Measurements from ENCODE around the gene PBX1. TPM values are rescaled to one million over a fixed set of nuclear protein-coding genes. Genes with fewer than 3 reads are reported as not detected.

Gene PBX1
- total RNA-seq, 4 donors from 2014 or later = 25.8 to 31.0 (median 27.1) TPM

- DNase-seq (ENCODE audit: low spot score in 2 of 2) = no peak
- H3K36me3 ChIP-seq = no peaks in the 10 kb centered on the region
- H3K27me3 ChIP-seq = no peaks in the 10 kb centered on the region
- no peak overlapping the region for H3K4me3 ChIP-seq
- H3K27ac ChIP-seq = peak overlapping the region in 3 of 4 donors; percentile 13 to 60 (median 55)
- no peaks in the 10 kb centered on the region for H3K9me3 ChIP-seq
- peak in 1 of 2 donors; percentile 70 for TF ChIP-seq EP300 (IDR thresholded peaks at IDR 0.05)
- TF ChIP-seq CTCF (IDR thresholded peaks at IDR 0.05) = no peak
- 56 to 62% methylated on average over 24 to 25 of the region's 25 CpGs for WGBS, 2 donors
- peaks cover 0 to 72% (median 6%) of the 10 kb centered on the region in 4 donors for H3K4me1 ChIP-seq
Observed at GRCh38 chr1:164712131-164713036, 153.4 kb downstream of the PBX1 start.

DNA sequence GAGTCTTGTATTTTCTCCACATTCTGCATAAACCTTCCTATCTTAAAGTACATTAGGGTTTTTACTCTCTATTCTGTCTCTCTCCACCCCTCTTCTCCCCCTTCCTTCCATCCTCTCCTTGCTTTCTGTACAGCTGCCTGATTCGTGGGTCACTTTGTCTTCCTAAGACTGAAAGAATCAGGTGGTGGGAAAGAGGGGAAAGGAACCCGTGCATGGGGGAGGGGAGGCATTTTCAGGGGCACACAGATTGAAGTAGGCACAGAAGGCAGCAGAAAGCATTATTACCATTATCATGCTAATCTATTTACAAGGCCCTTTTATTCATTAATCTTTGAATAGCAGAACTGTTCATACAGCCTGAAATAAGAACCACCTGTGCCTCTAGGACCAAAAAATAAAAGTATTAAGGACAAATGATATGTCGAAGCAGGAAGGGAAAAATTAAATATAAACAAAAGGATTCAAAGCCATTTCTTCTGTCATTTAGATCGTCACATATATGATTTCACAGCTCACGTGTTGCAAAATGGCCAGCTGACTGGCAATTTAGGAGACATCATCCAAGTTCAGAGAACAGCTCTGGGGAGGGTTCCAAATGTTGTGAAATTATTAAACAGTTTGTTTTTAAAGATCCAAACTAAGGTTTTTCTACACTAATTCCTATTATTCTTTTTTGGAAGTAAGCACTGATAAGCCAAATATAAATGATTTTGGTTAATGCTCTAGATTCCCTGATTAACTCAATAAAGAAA lies 154.6 kb downstream of the PBX1 start:
- WGBS, 2 donors = 68 to 73% methylated on average over 5 of the region's 5 CpGs
- Histone ChIP-seq H3K4me1 (peaks cover 0 to 72% (median 2%) of the 10 kb centered on the region in 4 donors), H3K9me3 (no peaks in the 10 kb centered on the region)

DNA sequence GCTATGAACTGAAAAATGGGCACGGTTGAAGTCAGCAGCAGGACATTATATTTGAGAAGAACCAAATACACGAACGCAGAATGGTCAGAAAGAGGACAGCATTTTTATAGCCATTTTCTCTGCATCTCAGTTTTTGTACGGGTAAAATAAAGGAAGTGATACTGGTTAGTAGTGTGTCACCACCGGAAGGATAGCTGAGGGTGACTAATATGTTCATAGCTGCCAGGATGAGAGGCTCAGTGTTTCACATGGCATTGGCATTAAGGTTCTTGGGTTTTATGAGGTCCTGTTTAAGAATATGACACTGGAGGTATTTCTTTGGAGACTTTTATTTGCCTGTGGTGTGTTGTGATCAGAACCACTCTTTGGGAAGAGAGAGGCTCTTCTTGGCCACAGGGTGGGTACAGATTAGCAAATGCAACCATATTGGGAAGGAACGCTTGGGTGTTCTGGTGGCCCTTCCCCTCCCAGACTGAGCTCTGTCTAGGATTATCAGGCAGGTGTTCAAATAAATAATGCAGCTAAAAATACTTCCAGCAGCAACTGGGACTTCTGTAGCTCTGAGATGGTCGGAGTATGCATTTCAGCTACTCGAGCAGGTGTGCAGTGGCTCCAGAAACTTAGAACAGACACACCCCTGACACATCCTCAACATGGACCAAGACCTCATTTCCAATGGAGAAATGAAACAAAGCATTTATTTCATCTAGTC lies 158.2 kb downstream of the PBX1 start:
- H3K4me3 ChIP-seq = no peak overlapping the region
- H3K27ac ChIP-seq = no peak overlapping the region
- WGBS, 2 donors = 85 to 94% methylated on average over 8 of the region's 8 CpGs
- H3K36me3 ChIP-seq = no peaks in the 10 kb centered on the region
- no peaks in the 10 kb centered on the region for H3K9me3 ChIP-seq
- no peak for TF ChIP-seq CTCF (IDR thresholded peaks at IDR 0.05)
- peak in 1 of 2 donors; percentile 14 for TF ChIP-seq EP300 (IDR thresholded peaks at IDR 0.05)
- no peak for DNase-seq (ENCODE audit: low spot score in 2 of 2)
- H3K4me1 ChIP-seq = peaks cover 0 to 90% (median 7%) of the 10 kb centered on the region in 4 donors
- no peaks in the 10 kb centered on the region for H3K27me3 ChIP-seq

More for the DNA sequence above, 154.6 kb downstream of the PBX1 start:
- peak in 1 of 2 donors; percentile 44 for DNase-seq (ENCODE audit: low spot score in 2 of 2)
- H3K27me3 ChIP-seq = no peaks in the 10 kb centered on the region
- peak overlapping the region in 1 of 4 donors; percentile 60 for H3K27ac ChIP-seq
- H3K36me3 ChIP-seq = no peaks in the 10 kb centered on the region
- TF ChIP-seq EP300 (IDR thresholded peaks at IDR 0.05) = peak in 1 of 2 donors; percentile 41
- TF ChIP-seq POLR2A (IDR thresholded peaks at IDR 0.05) = no peak
- TF ChIP-seq CTCF (IDR thresholded peaks at IDR 0.05) = no peak
- no peak overlapping the region for H3K4me3 ChIP-seq

DNA sequence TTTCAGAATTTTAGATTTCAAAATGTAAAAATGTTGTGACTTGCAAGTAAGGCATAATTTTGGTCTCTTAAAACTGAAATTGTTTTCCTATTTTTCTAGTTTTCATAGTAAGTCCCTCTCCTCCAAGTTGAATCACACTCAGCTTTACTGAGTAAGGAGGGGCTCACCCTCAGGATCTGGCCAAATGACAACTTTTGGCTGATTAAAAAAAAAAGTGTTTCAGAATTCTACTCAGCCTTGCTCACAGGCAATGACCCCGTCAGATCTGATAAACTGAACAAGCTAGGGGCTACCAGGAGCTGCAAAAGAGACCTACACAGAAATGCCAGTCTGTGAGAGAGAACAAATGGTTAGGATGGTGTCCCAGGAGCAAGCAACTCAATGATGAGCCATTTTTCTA lies 159.8 kb downstream of the PBX1 start:
- 46 to 65% methylated on average over 1 of the region's 1 CpG for WGBS, 2 donors
- H3K4me3 ChIP-seq = no peak overlapping the region
- no peaks in the 10 kb centered on the region for H3K27me3 ChIP-seq
- no peak overlapping the region for H3K27ac ChIP-seq
- H3K9me3 ChIP-seq = no peaks in the 10 kb centered on the region
- TF ChIP-seq CTCF (IDR thresholded peaks at IDR 0.05) (no peak), POLR2A (IDR thresholded peaks at IDR 0.05) (no peak), EP300 (IDR thresholded peaks at IDR 0.05) (no peak)
- DNase-seq (ENCODE audit: low spot score in 2 of 2) = no peak
- peaks cover 0 to 79% (median 6%) of the 10 kb centered on the region in 4 donors for H3K4me1 ChIP-seq
- no peaks in the 10 kb centered on the region for H3K36me3 ChIP-seq
